ENCODE results near the gene TSPAN5.

- TF ChIP-seq CTCF (IDR thresholded peaks at IDR 0.05; ENCODE audit: insufficient read depth, low read length), result no peak
- TF ChIP-seq, protein P1, sequence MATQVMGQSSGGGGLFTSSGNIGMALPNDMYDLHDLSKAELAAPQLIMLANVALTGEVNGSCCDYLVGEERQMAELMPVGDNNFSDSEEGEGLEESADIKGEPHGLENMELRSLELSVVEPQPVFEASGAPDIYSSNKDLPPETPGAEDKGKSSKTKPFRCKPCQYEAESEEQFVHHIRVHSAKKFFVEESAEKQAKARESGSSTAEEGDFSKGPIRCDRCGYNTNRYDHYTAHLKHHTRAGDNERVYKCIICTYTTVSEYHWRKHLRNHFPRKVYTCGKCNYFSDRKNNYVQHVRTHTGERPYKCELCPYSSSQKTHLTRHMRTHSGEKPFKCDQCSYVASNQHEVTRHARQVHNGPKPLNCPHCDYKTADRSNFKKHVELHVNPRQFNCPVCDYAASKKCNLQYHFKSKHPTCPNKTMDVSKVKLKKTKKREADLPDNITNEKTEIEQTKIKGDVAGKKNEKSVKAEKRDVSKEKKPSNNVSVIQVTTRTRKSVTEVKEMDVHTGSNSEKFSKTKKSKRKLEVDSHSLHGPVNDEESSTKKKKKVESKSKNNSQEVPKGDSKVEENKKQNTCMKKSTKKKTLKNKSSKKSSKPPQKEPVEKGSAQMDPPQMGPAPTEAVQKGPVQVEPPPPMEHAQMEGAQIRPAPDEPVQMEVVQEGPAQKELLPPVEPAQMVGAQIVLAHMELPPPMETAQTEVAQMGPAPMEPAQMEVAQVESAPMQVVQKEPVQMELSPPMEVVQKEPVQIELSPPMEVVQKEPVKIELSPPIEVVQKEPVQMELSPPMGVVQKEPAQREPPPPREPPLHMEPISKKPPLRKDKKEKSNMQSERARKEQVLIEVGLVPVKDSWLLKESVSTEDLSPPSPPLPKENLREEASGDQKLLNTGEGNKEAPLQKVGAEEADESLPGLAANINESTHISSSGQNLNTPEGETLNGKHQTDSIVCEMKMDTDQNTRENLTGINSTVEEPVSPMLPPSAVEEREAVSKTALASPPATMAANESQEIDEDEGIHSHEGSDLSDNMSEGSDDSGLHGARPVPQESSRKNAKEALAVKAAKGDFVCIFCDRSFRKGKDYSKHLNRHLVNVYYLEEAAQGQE (IDR thresholded peaks at IDR 0.05; ENCODE audit: insufficient replicate concordance, low read depth), result no peak
These were observed 101.1 kb downstream of the TSPAN5 start for GRCh38 chr4:98557194-98557892.

Data from HL-60 (cell line).